Neural progenitor cell (in vitro differentiated cells): ENCODE results near the gene PLXDC2.

Source experiments
- EZH2 ChIP-seq: fragments of 200-600 bp; sonication (generic); IDR thresholded peaks from 2 replicates; pipeline ENCODE4 v1.6.1; 2017; ENCODE audit warnings: antibody characterized with exemption, mild to moderate bottlenecking, moderate library complexity
- EZH2phosphoT487 ChIP-seq: fragments of 200-600 bp; sonication (generic); IDR thresholded peaks from 2 replicates; pipeline ENCODE4 v1.6.1; 2017; ENCODE audit warnings: antibody characterized with exemption
- TF ChIP-seq, protein P1 (sequence below): fragments of 200-600 bp; sonication (generic); IDR thresholded peaks from 2 replicates; pipeline ENCODE4 v1.5.1; 2017; ENCODE audit warnings: antibody characterized with exemption, mild to moderate bottlenecking

DNA sequence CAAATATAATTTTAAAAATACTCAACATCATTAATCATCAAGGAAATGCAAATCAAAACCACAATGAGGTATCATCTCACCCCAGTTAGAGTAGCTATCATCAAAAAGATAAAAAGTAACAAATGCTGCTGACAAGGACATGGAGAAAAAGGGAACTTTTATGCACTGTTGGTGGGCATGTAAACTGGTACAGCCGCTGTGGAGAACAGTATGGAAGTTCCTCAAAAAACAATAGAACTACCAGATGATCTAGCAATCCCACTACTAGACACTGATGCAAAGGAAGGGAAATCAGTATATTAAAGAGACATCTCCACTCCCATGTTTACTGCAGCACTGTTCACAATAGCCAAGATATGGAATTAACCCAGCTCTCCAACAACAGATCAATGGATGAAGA lies 384.5 kb downstream of the PLXDC2 start:
- TF ChIP-seq, protein P1, sequence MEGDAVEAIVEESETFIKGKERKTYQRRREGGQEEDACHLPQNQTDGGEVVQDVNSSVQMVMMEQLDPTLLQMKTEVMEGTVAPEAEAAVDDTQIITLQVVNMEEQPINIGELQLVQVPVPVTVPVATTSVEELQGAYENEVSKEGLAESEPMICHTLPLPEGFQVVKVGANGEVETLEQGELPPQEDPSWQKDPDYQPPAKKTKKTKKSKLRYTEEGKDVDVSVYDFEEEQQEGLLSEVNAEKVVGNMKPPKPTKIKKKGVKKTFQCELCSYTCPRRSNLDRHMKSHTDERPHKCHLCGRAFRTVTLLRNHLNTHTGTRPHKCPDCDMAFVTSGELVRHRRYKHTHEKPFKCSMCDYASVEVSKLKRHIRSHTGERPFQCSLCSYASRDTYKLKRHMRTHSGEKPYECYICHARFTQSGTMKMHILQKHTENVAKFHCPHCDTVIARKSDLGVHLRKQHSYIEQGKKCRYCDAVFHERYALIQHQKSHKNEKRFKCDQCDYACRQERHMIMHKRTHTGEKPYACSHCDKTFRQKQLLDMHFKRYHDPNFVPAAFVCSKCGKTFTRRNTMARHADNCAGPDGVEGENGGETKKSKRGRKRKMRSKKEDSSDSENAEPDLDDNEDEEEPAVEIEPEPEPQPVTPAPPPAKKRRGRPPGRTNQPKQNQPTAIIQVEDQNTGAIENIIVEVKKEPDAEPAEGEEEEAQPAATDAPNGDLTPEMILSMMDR, result no peak
- no peak for TF ChIP-seq EZH2
- TF ChIP-seq EZH2phosphoT487, result no peak
